HL-60 (cell line): ENCODE measurements around the gene MID1.

ENCODE experiments used
- DNase-seq, 2 experiments: peaks; one replicate each; pipeline ENCODE4 v3.0.0-alpha.2; 2010 to 2020; ENCODE audit warnings: low read depth in 1 of 2, low spot score in 1 of 2
- H3K27ac ChIP-seq: fragments of 250-450 bp; sonication (Bioruptor Pico); replicated peaks from 2 replicates; pipeline ENCODE4 v1.5.1; 2020; ENCODE audit warnings: mild to moderate bottlenecking, moderate library complexity
- H3K27me3 ChIP-seq: fragments of 250-450 bp; sonication (Bioruptor Pico); 2 replicates; pipeline ENCODE4 v1.5.1; 2021; ENCODE audit warnings: mild to moderate bottlenecking, moderate library complexity; ENCODE audit not compliant: insufficient read depth, poor library complexity, severe bottlenecking
- H3K4me3 ChIP-seq: replicated peaks from 2 replicates; pipeline ENCODE4 v1.5.1; 2011; ENCODE audit warnings: mild to moderate bottlenecking, control low read depth, low read length; ENCODE audit not compliant: insufficient read depth
- GABPA ChIP-seq: IDR thresholded peaks from 2 replicates; pipeline ENCODE4 v1.6.1; 2012; ENCODE audit warnings: low read depth
- POLR2AphosphoS5 ChIP-seq: IDR thresholded peaks from 2 replicates; pipeline ENCODE4 v1.6.1; 2012; ENCODE audit warnings: low read depth
- SPI1 ChIP-seq: IDR thresholded peaks from 2 replicates; pipeline ENCODE4 v1.6.1; 2012; ENCODE audit warnings: low read depth, mild to moderate bottlenecking, borderline replicate concordance
- TF ChIP-seq, protein P1 (sequence below): IDR thresholded peaks from 2 replicates; pipeline ENCODE4 v1.6.1; 2012; ENCODE audit warnings: low read depth; ENCODE audit not compliant: insufficient replicate concordance
- TF ChIP-seq, protein P2 (sequence below): IDR thresholded peaks from one replicate; pipeline ENCODE4 v1.5.1; 2011; ENCODE audit warnings: low read length, control low read depth, inconsistent platforms; ENCODE audit not compliant: insufficient read depth

Gene MID1

DNA sequence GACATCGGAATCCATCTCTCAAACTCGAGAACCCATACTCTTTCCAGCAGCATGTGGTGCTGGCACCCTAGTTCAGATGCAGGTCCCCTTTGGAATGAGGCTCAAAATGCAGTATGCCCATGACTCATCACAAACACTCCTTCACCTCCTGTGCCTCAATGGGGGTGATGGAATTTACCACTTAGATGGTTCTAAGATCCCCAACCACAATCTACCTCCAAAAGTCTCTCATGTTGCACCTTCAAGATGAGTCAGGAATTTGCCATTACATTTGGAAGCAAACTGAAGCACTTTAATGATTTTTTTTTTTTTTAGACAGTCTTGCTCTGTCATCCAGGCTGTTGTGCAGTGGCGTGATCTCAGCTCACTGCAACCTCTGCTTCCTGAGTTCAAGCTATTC lies 8.5 kb upstream of the MID1 start:
- H3K27me3 ChIP-seq = no peaks in the 10 kb centered on the region
- H3K4me3 ChIP-seq = no peak overlapping the region
- no peak overlapping the region for H3K27ac ChIP-seq
- TF ChIP-seq GABPA (no peak), POLR2AphosphoS5 (no peak), SPI1 (no peak)
- TF ChIP-seq, protein P1, sequence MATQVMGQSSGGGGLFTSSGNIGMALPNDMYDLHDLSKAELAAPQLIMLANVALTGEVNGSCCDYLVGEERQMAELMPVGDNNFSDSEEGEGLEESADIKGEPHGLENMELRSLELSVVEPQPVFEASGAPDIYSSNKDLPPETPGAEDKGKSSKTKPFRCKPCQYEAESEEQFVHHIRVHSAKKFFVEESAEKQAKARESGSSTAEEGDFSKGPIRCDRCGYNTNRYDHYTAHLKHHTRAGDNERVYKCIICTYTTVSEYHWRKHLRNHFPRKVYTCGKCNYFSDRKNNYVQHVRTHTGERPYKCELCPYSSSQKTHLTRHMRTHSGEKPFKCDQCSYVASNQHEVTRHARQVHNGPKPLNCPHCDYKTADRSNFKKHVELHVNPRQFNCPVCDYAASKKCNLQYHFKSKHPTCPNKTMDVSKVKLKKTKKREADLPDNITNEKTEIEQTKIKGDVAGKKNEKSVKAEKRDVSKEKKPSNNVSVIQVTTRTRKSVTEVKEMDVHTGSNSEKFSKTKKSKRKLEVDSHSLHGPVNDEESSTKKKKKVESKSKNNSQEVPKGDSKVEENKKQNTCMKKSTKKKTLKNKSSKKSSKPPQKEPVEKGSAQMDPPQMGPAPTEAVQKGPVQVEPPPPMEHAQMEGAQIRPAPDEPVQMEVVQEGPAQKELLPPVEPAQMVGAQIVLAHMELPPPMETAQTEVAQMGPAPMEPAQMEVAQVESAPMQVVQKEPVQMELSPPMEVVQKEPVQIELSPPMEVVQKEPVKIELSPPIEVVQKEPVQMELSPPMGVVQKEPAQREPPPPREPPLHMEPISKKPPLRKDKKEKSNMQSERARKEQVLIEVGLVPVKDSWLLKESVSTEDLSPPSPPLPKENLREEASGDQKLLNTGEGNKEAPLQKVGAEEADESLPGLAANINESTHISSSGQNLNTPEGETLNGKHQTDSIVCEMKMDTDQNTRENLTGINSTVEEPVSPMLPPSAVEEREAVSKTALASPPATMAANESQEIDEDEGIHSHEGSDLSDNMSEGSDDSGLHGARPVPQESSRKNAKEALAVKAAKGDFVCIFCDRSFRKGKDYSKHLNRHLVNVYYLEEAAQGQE = no peak
- TF ChIP-seq, protein P2, sequence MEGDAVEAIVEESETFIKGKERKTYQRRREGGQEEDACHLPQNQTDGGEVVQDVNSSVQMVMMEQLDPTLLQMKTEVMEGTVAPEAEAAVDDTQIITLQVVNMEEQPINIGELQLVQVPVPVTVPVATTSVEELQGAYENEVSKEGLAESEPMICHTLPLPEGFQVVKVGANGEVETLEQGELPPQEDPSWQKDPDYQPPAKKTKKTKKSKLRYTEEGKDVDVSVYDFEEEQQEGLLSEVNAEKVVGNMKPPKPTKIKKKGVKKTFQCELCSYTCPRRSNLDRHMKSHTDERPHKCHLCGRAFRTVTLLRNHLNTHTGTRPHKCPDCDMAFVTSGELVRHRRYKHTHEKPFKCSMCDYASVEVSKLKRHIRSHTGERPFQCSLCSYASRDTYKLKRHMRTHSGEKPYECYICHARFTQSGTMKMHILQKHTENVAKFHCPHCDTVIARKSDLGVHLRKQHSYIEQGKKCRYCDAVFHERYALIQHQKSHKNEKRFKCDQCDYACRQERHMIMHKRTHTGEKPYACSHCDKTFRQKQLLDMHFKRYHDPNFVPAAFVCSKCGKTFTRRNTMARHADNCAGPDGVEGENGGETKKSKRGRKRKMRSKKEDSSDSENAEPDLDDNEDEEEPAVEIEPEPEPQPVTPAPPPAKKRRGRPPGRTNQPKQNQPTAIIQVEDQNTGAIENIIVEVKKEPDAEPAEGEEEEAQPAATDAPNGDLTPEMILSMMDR = no peak
- no peak for DNase-seq

DNA sequence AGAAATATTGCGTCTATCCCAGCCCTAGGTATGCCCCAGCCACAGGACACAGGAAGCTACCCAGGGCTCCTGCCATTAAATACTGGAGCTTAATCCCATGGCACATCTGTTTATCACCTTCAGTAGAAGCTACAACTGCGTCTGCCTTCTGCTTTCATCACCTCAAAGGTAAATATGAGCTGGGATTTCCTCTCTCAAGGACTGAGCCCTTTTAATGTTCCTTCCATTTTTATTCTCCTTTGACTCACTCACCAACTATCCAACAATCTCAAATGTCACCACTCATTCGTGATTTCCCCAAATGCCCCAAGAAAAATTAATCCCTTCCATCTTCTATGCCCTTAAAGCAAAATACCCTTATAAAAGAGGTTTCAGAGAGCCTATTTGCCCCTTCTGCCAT lies 1.8 kb upstream of the MID1 start:
- H3K27ac ChIP-seq = no peak overlapping the region
- DNase-seq = no peak
- TF ChIP-seq POLR2AphosphoS5 (no peak), GABPA (no peak), SPI1 (no peak)
- TF ChIP-seq, protein P2 = no peak
- TF ChIP-seq, protein P1 = no peak
- peaks cover 31% of the 10 kb centered on the region for H3K27me3 ChIP-seq
- no peak overlapping the region for H3K4me3 ChIP-seq

DNA sequence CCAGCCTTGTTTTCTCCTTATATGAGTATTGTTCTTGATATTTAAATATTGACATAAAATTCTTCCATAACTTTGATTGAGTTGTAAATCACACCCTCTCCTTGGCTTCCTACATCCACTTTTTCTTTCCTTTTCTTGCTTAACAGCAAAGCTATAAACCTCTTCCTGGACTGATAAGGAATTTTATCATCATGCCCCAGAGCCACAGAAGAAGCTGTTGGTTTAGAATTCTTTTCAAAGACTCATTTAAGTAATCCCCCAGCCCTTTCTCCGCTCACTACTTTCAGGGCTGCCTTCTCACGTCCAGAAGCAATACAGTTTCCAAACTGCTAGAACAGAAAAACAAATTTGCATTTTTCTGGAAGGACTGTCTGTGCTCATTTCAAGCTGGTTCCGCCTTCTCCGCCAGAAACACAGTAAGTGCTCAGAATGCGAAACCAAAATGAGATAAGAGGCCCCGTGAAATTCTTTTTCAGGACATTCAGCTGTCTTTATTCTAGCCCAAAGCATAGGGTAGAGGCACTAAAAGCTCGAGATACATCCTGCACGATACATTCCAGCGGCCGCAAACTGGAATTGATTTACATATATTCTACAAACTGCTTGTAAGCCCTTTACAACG lies 849 bp downstream of the MID1 start:
- Histone ChIP-seq H3K27me3 (peaks cover 33% of the 10 kb centered on the region), H3K27ac (no peak overlapping the region), H3K4me3 (peak overlapping the region; percentile 14)
- DNase-seq = no peak
- no peak for TF ChIP-seq POLR2AphosphoS5
- TF ChIP-seq GABPA = no peak
- TF ChIP-seq SPI1 = no peak
- TF ChIP-seq, protein P2 = no peak
- TF ChIP-seq, protein P1 = no peak
